Right kidney (tissue), 1 donor: ENCODE measurements around the gene ALG8.
"Not testable (repeated sequence)": the region's sequence is repeated elsewhere in the genome, so short reads cannot be mapped to it uniquely, and the experiment has no call there.

ENCODE experiments used
- DNase-seq: peaks from one replicate; pipeline ENCODE4 v3.0.0-alpha.2; 2016

ALG8 gene

GRCh38 chr11:78074756-78075155 lies 64.7 kb downstream of the ALG8 start:
- DNase-seq: no peak

GRCh38 chr11:78072455-78072854 lies 67.0 kb downstream of the ALG8 start:
- DNase-seq: no peak

DNA sequence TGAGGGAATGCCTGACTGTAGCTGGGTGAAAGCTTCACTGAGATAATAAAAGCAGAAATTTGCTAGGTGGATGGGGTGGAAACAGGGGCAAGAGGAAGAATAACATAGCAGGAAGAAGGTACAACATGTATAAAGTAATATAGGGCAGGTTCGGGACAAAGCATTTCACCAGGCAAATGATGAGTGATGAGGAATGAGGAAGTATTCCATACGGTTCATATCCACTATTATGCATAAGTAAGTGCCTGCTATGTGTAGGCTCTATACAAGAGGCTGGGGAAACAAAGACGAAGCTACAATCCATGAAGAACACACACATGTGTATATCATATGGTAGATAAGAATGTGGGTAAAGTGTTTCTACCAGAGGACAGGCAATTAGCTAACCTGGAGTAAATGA lies 67.7 kb downstream of the ALG8 start:
- DNase-seq: no peak

- DNase-seq: no peak
Observed at GRCh38 chr11:78070621-78071020, 68.8 kb downstream of the ALG8 start.

GRCh38 chr11:78069465-78069864 lies 70.0 kb downstream of the ALG8 start:
- no peak for DNase-seq

DNA sequence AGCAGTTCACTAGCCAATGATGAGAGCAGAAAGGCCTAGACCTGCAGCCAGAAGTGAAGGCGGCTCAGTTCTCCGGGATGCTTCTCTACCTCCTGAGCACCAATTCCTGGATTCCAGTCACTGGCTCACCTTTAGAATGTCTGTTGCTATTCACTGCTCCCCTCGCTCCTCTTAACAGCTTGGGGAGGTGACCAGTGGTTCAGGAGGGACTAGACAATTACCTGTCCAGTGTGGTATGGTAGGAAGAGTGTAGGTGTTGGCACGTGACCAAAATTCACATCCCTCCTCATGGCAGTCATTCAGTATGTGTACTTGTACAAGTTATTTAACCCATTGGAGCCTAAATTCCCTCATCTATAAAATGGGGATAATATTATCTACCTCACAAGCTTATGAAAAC lies 71.7 kb downstream of the ALG8 start:
- DNase-seq: no peak

DNA sequence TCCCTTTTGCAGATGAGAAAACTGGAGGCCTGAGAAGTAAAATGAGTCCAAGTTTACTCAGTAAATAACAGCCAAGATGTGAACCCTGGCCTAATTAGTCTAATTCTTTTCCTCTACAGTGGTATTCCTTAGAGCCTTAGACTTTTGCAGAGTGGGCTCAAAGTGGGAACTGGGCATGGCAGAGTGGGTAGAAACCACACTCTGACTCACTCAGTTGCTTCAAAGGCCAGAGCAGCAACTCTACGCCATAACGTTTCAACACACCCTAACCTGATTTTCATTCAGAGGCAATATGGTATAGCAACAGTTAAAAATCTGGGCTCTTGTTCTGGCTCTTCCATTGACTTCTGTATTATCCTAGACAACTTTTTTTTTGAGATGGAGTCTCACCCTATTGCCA lies 73.0 kb downstream of the ALG8 start:
- no peak for DNase-seq

- DNase-seq: no peak
Observed at GRCh38 chr11:78065203-78065602, 74.2 kb downstream of the ALG8 start.

DNA sequence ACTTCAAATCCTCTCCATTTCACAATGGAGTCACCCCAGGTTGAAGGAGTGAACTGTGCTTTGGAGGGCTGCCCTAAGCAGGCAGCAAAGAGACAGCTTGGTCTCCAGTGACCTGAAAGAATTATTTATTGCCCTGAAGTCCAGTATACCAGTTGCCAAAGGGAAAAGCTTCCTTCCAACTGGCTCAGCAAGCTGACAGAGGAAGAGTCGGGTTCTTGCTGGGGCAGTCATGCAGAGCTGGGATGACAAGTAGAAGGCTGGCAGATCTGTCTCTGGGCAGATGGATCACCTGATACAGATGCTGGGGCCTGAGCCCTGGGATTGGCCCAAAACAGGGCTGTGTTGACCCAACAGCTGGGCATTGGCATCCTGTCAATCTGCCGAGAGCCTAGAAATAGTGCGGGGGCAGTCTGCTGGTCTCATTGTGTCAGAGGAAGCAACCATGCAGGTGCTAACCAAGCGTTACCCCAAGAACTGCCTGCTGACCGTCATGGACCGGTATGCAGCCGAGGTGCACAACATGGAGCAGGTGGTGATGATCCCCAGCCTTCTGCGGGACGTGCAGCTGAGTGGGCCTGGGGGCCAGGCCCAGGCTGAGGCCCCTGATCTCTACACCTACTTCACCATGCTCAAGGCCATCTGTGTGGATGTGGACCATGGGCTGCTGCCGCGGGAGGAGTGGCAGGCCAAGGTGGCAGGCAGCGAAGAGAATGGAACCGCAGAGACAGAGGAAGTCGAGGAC lies 75.8 kb downstream of the ALG8 start, which contains the start of gene THRSP:
THRSP (plus strand) TSS at position 422 of the 742 bp plus-strand sequence; CDS start at position 443, 21 bp downstream.
- DNase-seq: no peak

DNA sequence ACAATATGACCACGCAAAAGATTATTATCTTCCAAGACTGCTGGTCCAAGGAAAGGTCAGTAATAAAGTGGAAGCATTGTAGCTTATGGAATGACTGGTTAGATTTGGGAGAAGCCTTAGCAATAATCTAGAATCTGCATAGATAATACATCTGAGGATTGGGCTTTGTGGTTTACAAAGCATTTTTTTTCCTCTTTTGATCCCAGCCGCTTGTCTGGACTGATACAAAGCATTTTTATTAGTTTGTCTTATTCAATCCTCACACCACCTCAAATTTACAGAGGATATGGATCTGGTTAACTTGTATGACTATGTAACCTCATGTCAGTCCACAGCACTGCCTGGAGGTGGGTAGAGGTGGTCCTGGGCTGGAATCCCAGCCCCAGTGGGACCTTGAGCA lies 76.8 kb downstream of the ALG8 start:
- DNase-seq: no peak

- no peak for DNase-seq
Observed at GRCh38 chr11:78061921-78062311, 77.5 kb downstream of the ALG8 start.

DNA sequence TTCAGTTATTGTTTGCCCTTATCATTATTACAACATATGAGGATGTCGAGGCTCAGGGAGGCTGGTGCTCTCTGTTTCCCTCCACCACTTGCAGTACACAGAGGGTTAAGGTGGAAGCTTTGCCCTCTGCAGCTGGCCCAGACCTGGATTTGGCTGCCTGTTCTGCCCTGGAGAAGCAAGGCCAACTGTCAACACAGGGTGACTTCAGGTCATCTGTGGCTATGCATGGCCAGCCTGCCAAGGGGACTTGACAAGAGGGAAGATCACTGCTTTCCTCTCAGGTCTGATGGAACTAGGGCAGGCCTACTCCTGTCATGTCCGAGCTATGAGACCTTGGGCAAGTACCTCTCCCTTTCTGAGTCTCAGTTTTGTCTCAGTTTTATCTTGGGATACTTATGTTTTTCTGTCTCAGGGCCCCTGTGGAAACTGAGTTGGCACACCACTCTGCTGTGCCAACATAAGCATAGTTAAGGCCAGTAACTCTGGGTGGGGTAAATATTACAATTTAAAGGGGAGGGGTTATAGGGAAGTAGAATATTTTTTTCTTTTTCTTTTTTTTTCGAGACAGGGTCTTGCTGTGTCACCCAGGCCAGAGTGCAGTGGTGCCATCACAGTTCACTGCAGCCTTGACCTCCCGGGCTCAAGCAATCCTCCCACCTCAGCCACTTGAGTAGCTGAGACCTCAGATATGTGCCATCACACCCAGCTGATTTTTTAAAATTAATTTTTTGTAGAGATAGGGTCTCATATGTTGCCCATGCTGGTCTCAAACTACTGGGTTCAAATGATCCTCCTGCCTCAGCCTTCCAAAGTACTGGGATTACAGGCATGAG lies 78.1 kb downstream of the ALG8 start:
- DNase-seq: no peak

DNA sequence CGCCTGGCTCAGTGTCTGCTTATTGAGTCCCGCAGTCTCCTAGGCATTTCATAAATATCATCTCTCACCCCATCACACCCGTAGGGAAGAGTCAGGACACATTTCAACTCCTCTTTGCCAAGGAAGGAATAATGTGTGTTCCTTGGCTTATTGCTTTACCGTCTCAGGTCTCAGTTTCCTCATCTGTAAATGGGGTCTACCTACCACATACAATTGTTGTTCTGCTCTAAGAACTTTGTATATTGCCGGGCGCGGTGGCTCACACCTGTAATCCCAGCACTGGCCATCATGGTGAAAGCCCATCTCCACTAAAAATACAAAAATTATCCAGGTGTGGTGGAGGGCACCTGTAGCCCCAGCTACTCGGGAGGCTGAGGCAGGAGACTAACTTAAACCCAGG lies 78.9 kb downstream of the ALG8 start:
- DNase-seq: no peak

DNA sequence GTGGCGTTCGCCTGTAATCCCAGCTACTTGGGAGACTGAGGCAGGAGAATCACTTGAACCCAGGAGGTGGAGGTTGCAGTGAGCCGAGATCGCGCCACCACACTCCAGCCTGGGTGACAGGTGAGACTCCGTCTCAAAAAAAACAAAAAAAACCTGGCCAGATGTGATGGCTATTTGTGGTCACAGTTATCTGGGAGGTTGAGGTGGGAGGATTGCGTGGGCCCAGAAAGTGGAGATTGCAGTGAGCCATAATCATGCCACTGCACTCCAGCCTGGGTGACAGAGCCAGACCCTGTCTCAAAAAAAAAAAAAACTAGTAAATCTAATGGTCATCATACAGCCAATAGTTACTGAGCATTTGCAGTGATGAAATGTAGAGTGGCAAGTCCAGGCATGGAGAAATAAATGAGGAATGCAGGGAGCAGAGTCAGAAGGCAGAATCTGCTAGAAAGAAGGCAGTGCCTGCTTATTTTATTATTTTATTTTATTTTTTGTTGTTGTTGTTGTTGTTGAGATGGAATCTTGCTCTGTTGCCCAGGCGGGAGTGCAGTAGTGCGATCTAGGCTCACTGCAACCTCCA lies 79.6 kb downstream of the ALG8 start:
- DNase-seq: not testable (repeated sequence)

- DNase-seq: no peak
Observed at GRCh38 chr11:78057462-78058055, 81.9 kb downstream of the ALG8 start.

- DNase-seq: no peak
Observed at GRCh38 chr11:78056093-78056492, 83.3 kb downstream of the ALG8 start.

DNA sequence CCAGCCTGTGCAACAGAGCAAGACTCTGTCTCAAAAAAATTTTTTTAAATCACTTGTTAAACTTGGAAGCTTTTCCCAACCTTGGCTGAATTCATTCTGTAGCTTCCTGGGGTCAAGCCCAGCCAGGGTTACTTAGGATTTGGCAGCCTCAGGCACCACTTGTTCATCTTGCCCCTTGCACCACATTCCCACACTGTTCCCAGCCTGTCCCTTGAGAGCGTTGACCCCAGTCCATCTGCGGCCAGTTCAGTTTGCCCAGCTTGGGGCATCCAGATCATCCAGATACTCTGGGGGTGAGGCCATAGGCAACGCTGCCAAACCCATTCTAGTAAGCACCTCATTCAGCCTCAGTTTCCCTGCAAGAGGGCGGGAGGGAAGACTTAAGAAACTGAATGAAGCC lies 84.5 kb downstream of the ALG8 start:
- no peak for DNase-seq

DNA sequence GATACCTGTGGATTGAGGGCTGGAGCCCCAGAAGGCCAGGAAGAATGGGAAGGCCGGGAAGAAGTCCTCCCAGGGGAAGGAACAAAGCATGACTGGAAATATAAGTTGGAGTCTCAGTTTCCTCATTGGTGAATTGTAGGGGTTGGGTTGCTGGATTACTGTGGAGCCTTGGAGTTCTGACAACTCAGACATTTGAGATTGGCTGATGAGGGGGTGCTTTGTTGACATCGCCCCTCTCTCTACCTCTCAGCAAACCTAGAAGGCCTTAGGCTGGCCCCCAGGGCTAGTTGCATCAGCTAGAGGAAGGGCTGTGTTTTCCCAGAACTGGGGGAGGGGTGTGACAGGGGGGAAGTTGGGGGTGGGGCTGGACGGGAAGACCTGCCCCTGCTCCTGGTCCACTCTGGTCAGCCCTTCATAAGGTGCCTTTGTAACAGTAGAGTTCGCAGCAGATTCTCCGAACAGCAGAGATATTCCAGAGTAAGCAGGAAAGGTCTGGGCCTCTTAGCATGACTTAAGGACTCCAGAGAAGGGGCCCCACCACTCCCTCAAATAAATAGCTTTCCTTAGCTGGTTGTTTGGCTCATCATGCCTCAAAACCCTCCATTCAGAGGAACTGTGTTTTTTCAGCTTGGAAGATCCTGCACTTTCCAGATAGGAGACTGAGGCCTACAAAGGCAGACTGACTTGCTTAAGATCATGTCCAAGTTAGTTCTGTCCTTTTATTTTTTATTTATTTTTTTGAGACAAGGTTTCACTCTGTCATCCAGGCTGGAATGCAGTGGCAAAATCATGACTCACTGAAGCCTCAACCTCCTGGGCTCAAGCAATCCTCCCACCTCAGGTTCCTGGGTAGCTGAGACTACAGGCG lies 88.2 kb downstream of the ALG8 start:
- DNase-seq: no peak
